Loucy (cell line): ENCODE results near the gene RIMS1.

Source experiments
- H2AFZ ChIP-seq: fragments of 200-600 bp; sonication (generic); 2 replicates; pipeline ENCODE4 v1.6.0; 2016; ENCODE audit warnings: antibody characterized with exemption, mild to moderate bottlenecking, low read length, moderate library complexity
- H3F3A ChIP-seq: fragments of 200-600 bp; 2 replicates; pipeline ENCODE4 v1.6.0; 2016; ENCODE audit warnings: antibody characterized with exemption, low read depth, mild to moderate bottlenecking
- H3K27me3 ChIP-seq: fragments of 200-600 bp; sonication (generic); 2 replicates; pipeline ENCODE4 v1.6.1; 2014; ENCODE audit warnings: low read length, mild to moderate bottlenecking; ENCODE audit not compliant: insufficient read depth, poor library complexity, severe bottlenecking
- H3K36me3 ChIP-seq: fragments of 200-600 bp; sonication (generic); 2 replicates; pipeline ENCODE4 v1.6.1; 2016; ENCODE audit warnings: low read length; ENCODE audit not compliant: insufficient read depth
- H3K4me1 ChIP-seq: fragments of 200-600 bp; sonication (generic); 2 replicates; pipeline ENCODE4 v1.5.1; 2014; ENCODE audit warnings: low read length, mild to moderate bottlenecking; ENCODE audit not compliant: insufficient read depth, poor library complexity, severe bottlenecking
- H3K4me2 ChIP-seq: fragments of 200-600 bp; sonication (generic); 2 replicates; pipeline ENCODE4 v1.6.0; 2014; ENCODE audit warnings: antibody characterized with exemption, low read length, low read depth, mild to moderate bottlenecking; ENCODE audit not compliant: poor library complexity, severe bottlenecking
- H3K4me3 ChIP-seq: fragments of 200-600 bp; sonication (generic); 2 replicates; pipeline ENCODE4 v1.5.1; 2014; ENCODE audit warnings: low read length, mild to moderate bottlenecking, mixed read lengths; ENCODE audit not compliant: poor library complexity, severe bottlenecking
- H3K79me2 ChIP-seq: fragments of 200-600 bp; sonication (generic); 2 replicates; pipeline ENCODE4 v1.6.1; 2014; ENCODE audit warnings: low read length; ENCODE audit not compliant: insufficient read depth
- H3K9ac ChIP-seq: fragments of 200-600 bp; sonication (generic); 2 replicates; pipeline ENCODE4 v1.6.0; 2014; ENCODE audit warnings: mild to moderate bottlenecking, low read depth, low read length, moderate library complexity; ENCODE audit not compliant: poor library complexity, severe bottlenecking
- H3K9me2 ChIP-seq: fragments of 200-600 bp; sonication (generic); replicated peaks from 2 replicates; pipeline ENCODE4 v1.6.1; 2016; ENCODE audit warnings: low read depth, low read length, mixed read lengths
- H3K9me3 ChIP-seq: fragments of 200-600 bp; sonication (generic); 2 replicates; pipeline ENCODE4 v1.6.1; 2014; ENCODE audit warnings: mild to moderate bottlenecking, antibody characterized with exemption, low read length, low read depth; ENCODE audit not compliant: insufficient read depth
- H4K20me1 ChIP-seq: fragments of 200-600 bp; sonication (generic); 2 replicates; pipeline ENCODE4 v1.6.0; 2014; ENCODE audit warnings: antibody characterized with exemption, low read length, mild to moderate bottlenecking; ENCODE audit not compliant: insufficient read depth, poor library complexity, severe bottlenecking
- EZH2phosphoT487 ChIP-seq: fragments of 200-600 bp; IDR thresholded peaks from 2 replicates; pipeline ENCODE4 v1.6.1; 2018; ENCODE audit warnings: antibody characterized with exemption, mild to moderate bottlenecking, moderate library complexity, borderline replicate concordance
- TF ChIP-seq, protein P1 (sequence below): fragments of 200-600 bp; sonication (generic); conservative IDR thresholded peaks from 2 replicates; pipeline ENCODE4 v1.5.1; 2014; ENCODE audit warnings: mild to moderate bottlenecking, antibody characterized with exemption, low read length

The RIMS1 gene

GRCh38 chr6:72206606-72207005 lies 320.3 kb downstream of the RIMS1 start:
- no peak overlapping the region for H3K9ac ChIP-seq
- H2AFZ ChIP-seq = no peak overlapping the region
- no peaks in the 10 kb centered on the region for H3K4me1 ChIP-seq
- H3K27me3 ChIP-seq = no peaks in the 10 kb centered on the region
- no peak for TF ChIP-seq EZH2phosphoT487
- TF ChIP-seq, protein P1, sequence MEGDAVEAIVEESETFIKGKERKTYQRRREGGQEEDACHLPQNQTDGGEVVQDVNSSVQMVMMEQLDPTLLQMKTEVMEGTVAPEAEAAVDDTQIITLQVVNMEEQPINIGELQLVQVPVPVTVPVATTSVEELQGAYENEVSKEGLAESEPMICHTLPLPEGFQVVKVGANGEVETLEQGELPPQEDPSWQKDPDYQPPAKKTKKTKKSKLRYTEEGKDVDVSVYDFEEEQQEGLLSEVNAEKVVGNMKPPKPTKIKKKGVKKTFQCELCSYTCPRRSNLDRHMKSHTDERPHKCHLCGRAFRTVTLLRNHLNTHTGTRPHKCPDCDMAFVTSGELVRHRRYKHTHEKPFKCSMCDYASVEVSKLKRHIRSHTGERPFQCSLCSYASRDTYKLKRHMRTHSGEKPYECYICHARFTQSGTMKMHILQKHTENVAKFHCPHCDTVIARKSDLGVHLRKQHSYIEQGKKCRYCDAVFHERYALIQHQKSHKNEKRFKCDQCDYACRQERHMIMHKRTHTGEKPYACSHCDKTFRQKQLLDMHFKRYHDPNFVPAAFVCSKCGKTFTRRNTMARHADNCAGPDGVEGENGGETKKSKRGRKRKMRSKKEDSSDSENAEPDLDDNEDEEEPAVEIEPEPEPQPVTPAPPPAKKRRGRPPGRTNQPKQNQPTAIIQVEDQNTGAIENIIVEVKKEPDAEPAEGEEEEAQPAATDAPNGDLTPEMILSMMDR = no peak
- no peaks in the 10 kb centered on the region for H3F3A ChIP-seq
- no peaks in the 10 kb centered on the region for H3K9me3 ChIP-seq
- H3K36me3 ChIP-seq = no peaks in the 10 kb centered on the region
- no peak overlapping the region for H3K4me3 ChIP-seq
- H3K79me2 ChIP-seq = no peaks in the 10 kb centered on the region
- H3K9me2 ChIP-seq = no peaks in the 10 kb centered on the region
- H4K20me1 ChIP-seq = no peaks in the 10 kb centered on the region
- H3K4me2 ChIP-seq = no peak overlapping the region

DNA sequence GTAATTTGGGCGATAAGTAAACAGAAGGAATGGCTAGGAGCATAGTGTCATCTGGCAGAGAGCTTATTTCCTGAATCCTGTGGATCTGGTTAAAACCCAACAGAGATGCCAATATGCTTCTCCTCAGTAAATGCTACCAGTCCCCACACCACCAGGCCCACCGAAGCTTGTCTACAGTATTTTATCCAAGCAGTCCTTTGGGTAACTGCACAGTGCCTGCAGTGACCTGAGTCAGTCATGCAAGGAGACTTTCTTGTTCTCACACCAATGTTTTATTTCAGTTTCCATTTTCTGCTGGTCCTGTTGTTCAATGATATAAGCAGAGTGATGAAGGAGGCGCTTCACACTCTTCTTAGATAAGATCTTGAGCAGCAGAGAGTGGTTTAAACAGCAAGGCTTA lies 326.3 kb downstream of the RIMS1 start:
- Histone ChIP-seq H3K9me3 (no peaks in the 10 kb centered on the region), H3K4me1 (no peaks in the 10 kb centered on the region), H3K9me2 (no peaks in the 10 kb centered on the region), H4K20me1 (no peaks in the 10 kb centered on the region), H3F3A (no peaks in the 10 kb centered on the region), H2AFZ (no peak overlapping the region), H3K9ac (no peak overlapping the region), H3K27me3 (no peaks in the 10 kb centered on the region), H3K4me2 (no peak overlapping the region), H3K79me2 (no peaks in the 10 kb centered on the region), H3K4me3 (no peak overlapping the region), H3K36me3 (no peaks in the 10 kb centered on the region)
- no peak for TF ChIP-seq EZH2phosphoT487
- TF ChIP-seq, protein P1 = no peak

GRCh38 chr6:72213654-72214053 lies 327.3 kb downstream of the RIMS1 start:
- Histone ChIP-seq H3K27me3 (no peaks in the 10 kb centered on the region), H3K9me2 (no peaks in the 10 kb centered on the region), H3K4me2 (no peak overlapping the region), H3K4me3 (no peak overlapping the region), H3K9ac (no peak overlapping the region), H2AFZ (no peak overlapping the region), H3F3A (no peaks in the 10 kb centered on the region), H3K4me1 (no peaks in the 10 kb centered on the region), H3K36me3 (no peaks in the 10 kb centered on the region), H3K9me3 (no peaks in the 10 kb centered on the region), H4K20me1 (no peaks in the 10 kb centered on the region), H3K79me2 (no peaks in the 10 kb centered on the region)
- no peak for TF ChIP-seq EZH2phosphoT487
- TF ChIP-seq, protein P1 = no peak
